Measurements from ENCODE around the gene TFAP2E. TPM values are rescaled to one million over a fixed set of nuclear protein-coding genes. Genes with fewer than 3 reads are reported as not detected.
"Not testable (repeated sequence)": the region's sequence is repeated elsewhere in the genome, so short reads cannot be mapped to it uniquely, and the experiment has no call there.

TFAP2E gene
- total RNA-seq, 1 experiment from 2014 or later = 6.1 TPM

- DNase-seq (ENCODE audit: low read depth, low spot score) (no peak), ATAC-seq (no peak)
- H3K27me3 ChIP-seq (ENCODE audit: insufficient read depth, low read length) = no peaks in the 10 kb centered on the region
- no peak overlapping the region for H2AFZ ChIP-seq (ENCODE audit: low read depth, low read length, poor library complexity, severe bottlenecking)
- H3K4me1 ChIP-seq (ENCODE audit: control insufficient read depth in 1 of 2, insufficient read depth in 2 of 2, low read length in 2 of 2) = peaks cover 12 to 22% of the 10 kb centered on the region in 2 experiments; a peak in 2 of 4 replicates
- BruUV-seq (replicated peaks) = no TSS peak
- POLR2A ChIA-PET = no interaction called here
- RAD21 ChIA-PET (ENCODE audit: low non-redundant PET in 1 of 2, low total read pairs in 2 of 2, uncharacterized antibody in 2 of 2, unreplicated experiment in 2 of 2) = no interaction called here
- no peaks in the 10 kb centered on the region for H3K79me2 ChIP-seq (ENCODE audit: insufficient read depth, low read length)
- no peak overlapping the region for H3K4me2 ChIP-seq (ENCODE audit: low read length)
- H3K9me2 ChIP-seq (ENCODE audit: insufficient read depth) = no peaks in the 10 kb centered on the region
- H3K9ac ChIP-seq (ENCODE audit: low read length) = no peak overlapping the region
- no peak overlapping the region for H3K4me3 ChIP-seq (replicated peaks in 1 of 2; ENCODE audit: low read depth in 1 of 2, low read length in 2 of 2)
- H3K9me3 ChIP-seq (ENCODE audit: control insufficient read depth in 1 of 2, insufficient read depth in 1 of 2, low read depth in 1 of 2, low read length in 2 of 2) = no peaks in the 10 kb centered on the region
- no peak overlapping the region for H3K27ac ChIP-seq (ENCODE audit: low read depth, low read length)
- no peaks in the 10 kb centered on the region for H3K36me3 ChIP-seq (ENCODE audit: control insufficient read depth in 1 of 2, insufficient read depth in 2 of 2, low read length in 2 of 2)
- intact Hi-C loops (cut with micrococcal nuclease) = no loop called here
- TF ChIP-seq YY1 (IDR thresholded peaks at IDR 0.05; ENCODE audit: extremely low read depth, insufficient replicate concordance, low read depth, low read length) (no peak), JUND (IDR thresholded peaks at IDR 0.05) (no peak)
- CTCF ChIA-PET = no interaction called here
- no peaks in the 10 kb centered on the region for H4K20me1 ChIP-seq (ENCODE audit: insufficient read depth)
These were observed 3.1 kb downstream of the TFAP2E start for GRCh38 chr1:35576061-35576765.

GRCh38 chr1:35576766-35577070, 3.6 kb downstream of the TFAP2E start:
- H3K9me3 ChIP-seq (ENCODE audit: control insufficient read depth in 1 of 2, insufficient read depth in 1 of 2, low read depth in 1 of 2, low read length in 2 of 2); H4K20me1 ChIP-seq (ENCODE audit: insufficient read depth); H3K9ac ChIP-seq (ENCODE audit: low read length); H3K9me2 ChIP-seq (ENCODE audit: insufficient read depth); POLR2A ChIA-PET; RAD21 ChIA-PET (ENCODE audit: low non-redundant PET in 1 of 2, low total read pairs in 2 of 2, uncharacterized antibody in 2 of 2, unreplicated experiment in 2 of 2); H3K27ac ChIP-seq (ENCODE audit: low read depth, low read length); ATAC-seq; H3K27me3 ChIP-seq (ENCODE audit: insufficient read depth, low read length); H3K4me3 ChIP-seq (replicated peaks in 1 of 2; ENCODE audit: low read depth in 1 of 2, low read length in 2 of 2); H2AFZ ChIP-seq (ENCODE audit: low read depth, low read length, poor library complexity, severe bottlenecking); H3K36me3 ChIP-seq (ENCODE audit: control insufficient read depth in 1 of 2, insufficient read depth in 2 of 2, low read length in 2 of 2); H3K79me2 ChIP-seq (ENCODE audit: insufficient read depth, low read length); H3K4me2 ChIP-seq (ENCODE audit: low read length); BruUV-seq (replicated peaks); CTCF ChIA-PET; DNase-seq (ENCODE audit: low read depth, low spot score); intact Hi-C loops (cut with micrococcal nuclease): not testable (repeated sequence)
- H3K4me1 ChIP-seq (ENCODE audit: control insufficient read depth in 1 of 2, insufficient read depth in 2 of 2, low read length in 2 of 2) = peaks cover 12 to 21% of the 10 kb centered on the region in 2 experiments; a peak in 2 of 4 replicates

Measured in HCT116 (cell line).